ENCODE results near the gene EEIG2.

EEIG2 gene

DNA sequence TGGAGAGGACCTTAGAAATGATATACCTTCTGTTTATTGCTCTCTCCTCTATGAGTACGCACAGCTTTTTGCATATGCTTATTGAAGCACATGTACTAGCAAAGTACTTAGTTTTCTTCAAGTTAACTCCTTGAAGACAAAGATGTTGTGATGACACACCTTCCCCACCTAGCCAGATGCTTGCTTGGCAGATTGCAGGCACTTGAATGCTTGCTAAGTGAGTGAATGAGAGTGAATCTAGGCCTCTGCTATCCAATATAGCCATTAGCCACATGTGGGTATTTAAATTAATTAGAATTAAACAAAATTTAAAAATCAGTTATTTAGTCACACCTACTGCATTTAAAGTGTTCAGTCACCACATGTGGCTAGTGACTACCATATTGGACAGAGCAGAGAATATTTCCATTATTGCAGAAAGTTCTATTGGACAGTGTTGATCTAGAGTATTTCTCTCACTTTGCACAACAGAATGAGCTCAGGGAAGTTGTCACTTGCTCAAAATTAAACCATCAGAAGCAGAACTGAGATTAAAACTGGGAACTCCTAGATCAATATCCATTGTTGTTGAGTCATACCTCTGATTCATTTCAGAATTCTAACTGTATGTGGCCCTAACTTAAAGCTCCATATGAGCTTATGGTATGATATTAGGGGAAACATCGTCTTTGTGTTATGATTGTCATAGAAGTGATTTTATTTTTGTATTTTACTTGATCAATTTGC is 8.6 kb upstream of the EEIG2 start:
- no peak for DNase-seq

DNA sequence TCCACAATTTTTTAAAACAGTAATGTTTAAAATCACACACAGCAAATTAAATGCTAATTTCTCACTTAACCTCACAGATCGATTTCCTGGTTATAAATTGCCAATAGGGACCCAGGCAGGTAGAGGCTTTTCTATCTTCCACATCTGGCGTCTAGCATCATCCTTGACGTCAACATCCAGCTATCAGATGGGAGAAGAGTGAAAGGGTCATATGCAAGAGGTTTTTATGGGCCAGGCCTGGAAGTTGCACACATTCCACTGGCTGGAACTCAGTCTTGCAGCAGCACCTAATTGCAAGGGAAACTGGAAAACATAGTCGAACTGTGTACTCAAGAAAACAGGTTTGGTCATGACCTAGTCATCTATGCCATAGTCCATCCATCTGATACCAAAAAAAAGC is 6.0 kb upstream of the EEIG2 start:
- no peak for DNase-seq

DNA sequence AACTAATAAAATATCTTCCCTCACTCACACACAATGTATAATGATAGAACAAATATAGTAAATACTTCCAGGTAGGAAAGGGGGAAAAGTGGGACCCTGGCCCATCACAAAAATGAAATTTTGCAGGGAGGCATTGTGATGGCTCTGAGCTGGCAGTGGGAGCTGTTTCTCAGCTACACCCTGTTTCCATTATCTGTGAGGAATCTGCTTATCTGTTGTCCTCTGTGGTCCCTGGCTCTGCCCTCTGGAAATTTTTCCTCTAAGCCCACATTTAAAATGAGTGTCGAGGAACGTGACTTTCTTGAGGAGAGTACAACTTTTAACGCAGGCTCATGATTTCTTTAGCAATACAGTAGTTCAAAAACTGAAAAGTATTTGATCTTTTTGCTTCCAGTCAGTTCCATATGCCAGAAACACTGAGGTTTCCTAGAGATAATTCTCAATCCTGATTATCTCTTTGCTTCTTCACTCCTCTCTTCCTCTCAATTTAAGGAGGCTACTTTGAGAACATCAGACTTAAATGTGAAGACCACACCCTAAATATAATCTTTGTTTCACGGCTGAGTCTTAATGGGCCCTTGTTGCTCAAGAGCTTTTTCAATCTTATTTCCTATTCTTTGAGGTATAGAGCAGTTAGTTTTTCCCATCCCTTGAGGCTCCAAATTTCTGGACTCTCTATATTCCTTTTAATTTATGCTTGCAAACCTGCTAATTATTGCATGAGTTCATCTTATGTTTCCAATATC is 5.0 kb upstream of the EEIG2 start:
- DNase-seq: no peak

DNA sequence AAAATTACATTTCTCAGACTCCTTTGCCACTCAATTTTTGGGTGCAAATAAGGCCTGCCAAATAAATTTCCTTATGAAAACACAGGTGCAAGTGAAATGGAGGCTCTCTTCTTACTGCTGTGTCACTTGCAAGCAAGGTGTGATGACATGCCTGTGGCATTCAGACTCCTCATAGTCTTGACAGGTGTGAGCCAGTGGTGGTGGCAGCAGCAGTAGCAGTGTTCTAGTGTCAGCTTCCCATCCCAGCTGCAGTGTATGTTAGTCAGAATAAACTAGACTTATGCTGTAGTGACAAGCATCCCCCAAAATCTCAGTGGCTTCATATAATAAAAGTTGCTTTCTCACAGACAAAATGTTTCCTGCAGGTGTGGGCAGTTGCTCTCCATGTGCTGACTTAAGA is 3.8 kb upstream of the EEIG2 start:
- DNase-seq: no peak

DNA sequence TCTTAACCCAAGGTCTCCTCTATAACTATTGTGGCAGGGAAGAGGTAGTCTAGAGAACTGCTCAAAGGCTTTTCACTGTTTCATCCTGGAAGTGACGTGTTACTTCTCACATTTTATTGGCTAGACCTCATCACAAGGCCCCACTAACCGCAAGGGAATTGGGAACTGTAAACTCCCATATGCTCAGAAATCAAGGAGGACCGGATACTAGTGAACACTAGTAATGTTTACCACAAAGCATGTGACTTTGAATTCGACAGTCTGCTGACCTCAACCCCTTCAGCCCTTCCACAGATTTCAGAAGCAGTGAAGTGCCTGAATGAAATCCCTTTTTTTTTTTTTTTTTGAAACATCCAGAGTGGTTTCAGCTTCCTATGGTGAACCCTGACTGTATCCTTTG is 3.4 kb upstream of the EEIG2 start:
- DNase-seq: no peak

DNA sequence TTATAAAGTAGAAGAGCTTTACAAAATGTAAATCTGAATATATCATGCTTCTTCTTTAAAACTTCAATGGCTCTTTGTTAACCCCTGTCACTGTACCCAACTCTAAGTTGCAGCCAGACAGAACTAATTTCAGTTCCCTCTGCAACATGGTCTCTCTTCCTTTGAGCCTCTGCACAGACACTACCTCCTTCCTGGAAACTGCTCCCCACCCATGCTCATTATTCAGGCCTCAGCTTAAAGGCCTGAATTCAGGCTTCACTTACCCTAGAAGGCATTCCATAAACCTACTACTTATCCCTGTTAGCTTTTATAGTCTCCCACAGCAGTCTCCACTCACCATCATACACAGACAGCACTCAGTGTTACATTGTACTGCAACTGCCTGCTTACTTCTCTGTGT is 2.6 kb upstream of the EEIG2 start:
- no peak for DNase-seq

DNA sequence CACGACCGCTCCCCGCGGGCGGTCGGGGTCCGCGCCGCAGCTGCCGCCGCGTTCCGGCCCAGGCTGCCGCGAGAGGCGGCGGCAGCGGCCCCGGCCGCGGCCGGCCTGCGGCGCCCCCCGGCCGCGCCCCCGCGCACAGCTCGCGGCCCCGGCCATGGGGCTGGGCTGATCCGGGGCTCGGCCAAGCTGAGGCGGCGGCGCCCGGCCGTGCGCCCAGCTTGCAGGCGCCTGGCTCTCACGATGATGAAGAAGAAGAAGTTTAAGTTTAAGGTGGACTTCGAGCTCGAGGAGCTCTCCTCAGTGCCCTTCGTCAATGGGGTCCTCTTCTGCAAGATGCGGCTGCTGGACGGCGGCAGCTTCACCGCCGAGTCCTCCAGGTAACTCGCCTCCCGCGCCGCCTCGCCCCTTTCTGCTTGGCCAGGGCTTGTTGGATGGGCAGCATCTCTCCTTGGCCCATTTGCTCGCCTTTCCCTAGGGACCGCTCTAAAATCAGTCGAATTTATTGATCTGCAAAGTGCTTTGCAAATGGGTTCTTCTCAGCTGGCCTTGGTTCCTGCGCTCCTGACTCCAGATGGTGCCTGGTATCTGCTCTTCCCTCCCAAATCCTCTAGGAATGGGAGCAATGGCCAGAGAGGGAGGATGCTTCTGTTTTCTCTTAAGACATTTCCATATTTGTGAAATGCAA is 431 bp downstream of the EEIG2 start:
- DNase-seq: peak in 1 of 4 experiments; percentile 1

DNA sequence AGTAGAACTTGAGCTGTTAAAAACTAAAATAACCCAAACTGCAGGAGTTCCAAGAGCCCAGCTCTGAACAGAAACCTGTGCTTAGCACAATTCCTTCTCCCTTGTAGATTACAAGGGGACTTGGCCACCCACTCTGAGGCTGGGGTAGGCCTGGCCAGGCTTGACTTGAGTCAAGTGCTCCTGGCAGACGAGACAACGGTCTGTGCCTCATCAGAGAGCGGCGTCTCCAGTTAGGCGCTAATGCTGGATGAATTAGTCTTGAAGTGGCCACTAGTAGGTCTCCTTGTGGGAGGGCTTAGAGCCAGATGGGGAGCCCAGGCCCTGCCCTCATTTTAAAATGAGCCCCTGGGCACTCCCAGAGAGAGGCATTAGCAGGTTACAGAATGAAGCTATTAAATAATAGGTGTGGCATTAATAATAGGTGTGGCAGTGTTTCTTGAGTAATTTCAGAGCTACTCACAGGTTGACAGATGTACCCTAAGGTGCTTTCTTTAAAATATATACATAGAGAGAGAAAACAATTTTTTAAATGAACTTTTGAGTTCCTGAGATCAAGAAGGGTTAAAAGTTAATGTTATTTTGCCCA is 1.1 kb downstream of the EEIG2 start:
- DNase-seq: peak in 3 of 4 experiments; percentile 2 to 11 (median 7)

DNA sequence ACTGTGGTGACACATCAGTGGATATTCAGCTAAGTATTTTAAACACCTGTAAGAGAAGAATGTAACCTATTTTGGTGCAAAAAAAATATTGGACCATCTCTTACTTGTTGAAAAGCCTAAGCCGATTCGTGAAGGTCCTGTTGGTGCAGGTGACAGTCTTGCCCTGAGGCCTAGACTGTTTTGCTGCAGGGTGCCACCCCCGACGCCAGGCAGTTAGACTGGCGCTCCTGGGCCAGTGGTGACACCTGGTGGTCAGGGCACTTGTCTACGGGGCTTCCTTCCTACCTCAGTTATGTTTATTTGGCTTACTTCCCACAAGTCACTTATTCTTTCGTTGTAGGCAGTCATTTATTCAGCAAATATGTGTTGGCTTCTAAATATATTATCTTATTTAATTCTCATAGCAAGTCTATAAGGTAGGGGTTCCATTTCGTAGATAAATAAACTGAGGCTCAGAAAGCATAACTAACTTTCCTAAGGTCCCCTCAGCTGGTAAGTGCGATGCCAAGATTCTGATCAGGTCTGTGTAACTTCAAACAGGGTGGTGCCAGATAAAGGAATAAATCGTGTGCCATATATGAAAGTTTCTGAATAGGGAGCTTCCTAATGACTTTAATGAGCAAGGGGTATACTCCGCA is 1.9 kb downstream of the EEIG2 start:
- peak; percentile 55 to 82 (median 68) for DNase-seq

DNA sequence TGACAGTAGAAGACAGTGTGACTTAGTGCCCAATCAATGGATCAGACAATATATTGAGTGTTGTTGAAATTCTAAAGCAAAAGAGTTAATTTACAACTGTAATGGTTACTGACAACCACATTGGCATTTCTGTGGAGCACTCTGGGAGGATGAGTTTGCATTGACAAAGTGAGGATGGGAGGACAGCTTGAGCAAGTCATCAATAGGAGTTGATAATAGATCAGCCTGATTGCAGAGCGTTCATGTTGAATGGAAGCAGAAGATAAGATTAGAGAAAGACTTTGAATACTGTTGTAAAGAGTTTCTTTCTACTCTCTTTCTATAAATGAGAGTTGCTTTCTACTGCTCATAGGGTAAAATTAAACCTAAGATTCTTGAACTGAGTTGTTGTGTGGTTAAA is 3.9 kb downstream of the EEIG2 start:
- DNase-seq: no peak

DNA sequence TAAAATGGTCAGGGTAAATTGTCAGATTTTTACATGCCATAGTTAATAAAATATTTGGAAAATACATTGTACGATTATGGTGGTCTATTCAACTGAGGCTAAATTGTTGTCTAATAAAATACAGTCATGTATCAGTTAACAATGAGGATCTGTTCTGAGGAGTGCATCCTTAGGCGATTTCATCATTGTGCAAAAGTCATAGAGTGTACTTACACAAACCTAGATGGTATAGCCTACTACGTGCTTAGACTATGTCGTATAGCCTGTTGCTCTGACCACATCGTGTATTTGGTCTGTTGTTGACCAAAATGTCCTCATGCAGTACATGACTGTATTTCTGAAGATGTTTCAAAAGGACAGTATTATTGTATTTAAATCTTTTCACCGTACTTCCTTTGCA is 5.2 kb downstream of the EEIG2 start:
- DNase-seq: no peak

DNA sequence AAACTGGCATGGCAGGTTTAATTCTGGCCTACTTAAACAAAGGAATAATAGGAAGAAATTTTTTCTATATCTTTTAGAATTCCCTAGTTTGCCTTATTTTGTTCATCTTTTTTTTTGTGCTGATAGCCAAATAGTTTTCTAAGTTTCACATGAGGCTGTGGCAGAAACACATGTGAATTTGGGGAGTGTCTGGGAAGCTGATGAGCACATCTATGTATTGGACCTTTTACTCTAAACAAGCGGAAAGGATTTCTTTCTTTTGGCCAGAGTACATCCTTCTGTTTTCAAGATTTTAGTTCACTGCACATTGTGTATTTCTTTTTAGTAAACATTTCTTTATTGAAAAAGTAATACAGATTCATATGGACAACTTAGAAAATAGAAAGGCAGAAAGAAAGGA is 5.6 kb downstream of the EEIG2 start:
- no peak for DNase-seq

DNA sequence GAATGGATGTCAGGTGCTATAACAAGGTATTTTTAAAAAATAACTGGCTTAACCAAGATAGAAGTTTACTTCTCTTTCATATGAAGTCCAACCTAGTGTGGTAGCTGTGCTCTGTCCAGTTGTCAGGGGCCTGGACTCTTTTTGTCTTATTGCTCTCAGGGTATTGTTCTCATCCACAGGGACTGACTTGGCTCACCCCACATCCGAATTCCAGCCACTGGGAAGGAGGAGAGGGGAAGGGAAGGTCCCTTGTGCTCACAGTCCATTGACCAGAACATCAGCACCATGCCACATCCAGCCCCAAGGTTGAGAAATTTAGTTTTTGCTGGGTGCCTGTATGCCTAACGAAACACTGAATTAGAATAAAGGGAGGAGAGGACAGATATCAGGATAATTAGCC is 8.7 kb downstream of the EEIG2 start:
- no peak for DNase-seq

DNA sequence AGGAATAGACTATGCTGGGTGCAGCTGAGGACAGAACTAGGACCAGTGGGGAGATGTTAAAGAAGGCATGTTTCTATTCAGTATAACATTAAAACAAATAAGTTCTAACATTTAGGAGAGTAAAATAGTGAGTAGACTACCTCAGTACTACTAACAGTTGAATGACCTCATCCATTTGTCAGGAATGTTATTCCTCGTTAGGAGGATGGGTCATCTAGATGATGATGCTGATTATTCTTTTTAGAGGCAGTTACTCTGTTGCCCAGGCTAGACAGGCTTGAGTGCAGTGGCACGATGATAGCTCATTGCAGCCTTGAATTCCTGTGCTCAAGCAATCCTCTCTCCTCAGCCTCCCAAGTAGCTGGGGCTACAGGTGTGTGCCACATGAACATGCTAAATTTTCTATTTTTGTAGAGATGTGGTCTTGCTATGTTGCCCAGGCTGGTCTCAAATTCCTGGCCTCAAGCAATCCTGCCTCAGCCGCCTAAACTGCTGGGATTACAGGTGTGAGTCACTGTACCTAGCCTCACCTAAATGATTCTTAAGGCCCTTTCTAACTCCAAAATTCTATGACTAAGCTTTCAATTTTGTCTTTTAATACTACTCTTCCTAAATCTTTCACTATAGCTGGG is 9.3 kb downstream of the EEIG2 start:
- DNase-seq: no peak

DNA sequence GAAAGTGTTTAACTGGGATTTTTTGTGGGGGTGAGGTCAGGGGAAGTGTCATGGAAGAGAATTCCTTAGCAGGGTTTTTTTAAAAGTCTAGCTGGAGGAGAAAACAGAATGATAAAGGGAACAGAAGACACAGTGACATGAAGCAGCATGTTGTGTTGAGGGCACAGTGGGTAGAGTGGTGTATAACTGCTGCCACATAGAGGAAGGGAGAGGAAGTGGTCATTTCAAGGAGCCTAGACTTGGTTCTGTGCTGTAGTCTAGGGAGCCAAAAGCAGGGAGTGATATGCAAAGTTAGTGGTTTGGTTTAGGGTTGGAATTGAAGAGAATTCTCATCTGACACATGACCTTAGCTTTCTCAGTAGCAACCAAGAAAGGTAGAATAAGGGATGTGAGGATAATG is 10.2 kb downstream of the EEIG2 start:
- no peak for DNase-seq

DNA sequence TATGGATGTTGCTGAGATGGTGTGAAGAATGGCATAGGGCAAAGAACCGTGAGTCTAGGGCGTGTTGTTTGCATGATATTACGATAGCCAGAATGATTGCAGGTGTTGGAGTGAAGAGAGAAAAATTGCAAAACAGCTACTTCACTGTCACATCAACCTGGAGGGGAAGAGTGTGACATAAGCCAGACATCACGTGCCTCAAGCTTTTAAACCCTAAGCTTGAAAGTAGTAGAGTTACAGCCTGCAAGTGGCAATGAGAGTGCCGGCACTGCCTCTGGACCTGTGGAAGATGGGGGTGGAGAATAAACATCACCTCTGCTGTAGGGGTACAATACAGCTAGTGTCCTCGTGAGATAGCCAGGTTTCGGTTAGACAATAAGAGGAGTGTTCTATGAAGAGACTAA is 11.1 kb downstream of the EEIG2 start:
- DNase-seq: no peak

DNA sequence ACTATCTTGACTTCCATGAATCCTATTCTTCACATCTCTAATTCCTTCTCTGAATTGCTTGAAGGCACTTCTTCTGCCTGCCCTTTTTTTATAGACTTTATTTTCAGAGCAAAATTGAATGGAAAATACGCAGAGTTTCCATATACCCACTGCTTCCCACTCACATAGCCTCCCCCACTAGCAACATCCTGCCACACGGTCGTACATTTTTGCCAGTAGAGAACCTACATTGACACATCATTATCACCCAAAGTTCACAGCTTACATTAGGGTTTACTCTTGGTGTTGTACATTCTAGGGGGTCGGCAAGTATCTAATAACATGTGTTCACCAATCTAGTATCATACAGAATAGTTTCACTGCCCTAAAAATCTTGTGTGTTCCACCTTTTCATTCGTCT is 12.3 kb downstream of the EEIG2 start:
- DNase-seq: no peak

DNA sequence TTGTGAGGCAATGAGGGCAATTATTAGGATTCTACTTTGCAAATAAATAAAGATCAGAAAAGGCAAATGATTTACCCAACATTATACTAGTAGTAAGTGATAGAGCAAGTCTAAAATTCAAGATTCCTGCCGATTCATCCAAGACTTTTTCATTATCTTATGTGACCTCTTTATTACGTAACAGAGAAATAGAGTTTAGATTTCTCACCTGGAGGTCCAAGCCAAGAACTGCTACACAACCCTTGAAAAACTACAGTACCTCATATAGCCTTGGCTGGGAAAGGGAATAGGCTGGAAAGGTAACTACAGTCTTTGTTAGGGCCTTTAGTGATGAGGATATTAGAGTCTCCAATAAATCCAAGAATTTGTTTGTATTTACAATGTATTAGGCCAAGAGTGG is 13.3 kb downstream of the EEIG2 start:
- no peak for DNase-seq

DNA sequence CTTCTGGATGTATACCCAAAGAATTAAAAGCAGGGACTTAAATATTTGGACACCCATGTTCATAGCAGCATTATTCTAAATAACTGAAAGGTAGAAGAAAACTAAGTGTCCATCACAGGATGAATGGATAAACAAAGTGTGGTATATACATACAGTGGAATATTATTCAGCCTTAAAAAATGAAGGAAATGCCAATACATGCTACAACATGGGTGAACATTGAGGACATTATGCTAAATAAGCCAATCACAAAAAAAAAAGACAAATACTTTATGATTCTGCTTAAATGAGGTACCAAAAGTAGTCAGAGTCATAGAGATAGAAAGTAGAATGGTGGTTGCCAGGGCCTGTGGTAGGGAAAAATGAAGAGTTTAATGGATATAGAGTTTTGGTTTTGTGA is 14.1 kb downstream of the EEIG2 start:
- DNase-seq: no peak

DNA sequence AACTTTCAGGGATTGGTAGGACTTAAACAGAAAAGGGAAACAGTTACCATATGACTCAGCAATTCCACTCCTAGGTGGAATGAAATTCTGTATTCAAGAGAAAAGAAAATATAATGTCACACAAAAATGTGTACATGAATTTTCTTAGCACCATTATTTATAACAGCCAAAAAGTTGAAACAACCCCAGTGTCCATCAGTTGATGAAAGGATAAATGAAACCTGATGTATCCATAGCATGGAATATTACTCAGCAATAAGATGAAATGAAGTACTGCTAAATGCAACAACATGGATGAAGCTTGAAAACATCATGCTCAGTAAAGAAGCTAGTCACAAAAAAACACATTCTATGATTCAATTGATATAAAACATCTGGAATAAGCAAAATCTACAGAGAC is 15.5 kb downstream of the EEIG2 start:
- no peak for DNase-seq

DNA sequence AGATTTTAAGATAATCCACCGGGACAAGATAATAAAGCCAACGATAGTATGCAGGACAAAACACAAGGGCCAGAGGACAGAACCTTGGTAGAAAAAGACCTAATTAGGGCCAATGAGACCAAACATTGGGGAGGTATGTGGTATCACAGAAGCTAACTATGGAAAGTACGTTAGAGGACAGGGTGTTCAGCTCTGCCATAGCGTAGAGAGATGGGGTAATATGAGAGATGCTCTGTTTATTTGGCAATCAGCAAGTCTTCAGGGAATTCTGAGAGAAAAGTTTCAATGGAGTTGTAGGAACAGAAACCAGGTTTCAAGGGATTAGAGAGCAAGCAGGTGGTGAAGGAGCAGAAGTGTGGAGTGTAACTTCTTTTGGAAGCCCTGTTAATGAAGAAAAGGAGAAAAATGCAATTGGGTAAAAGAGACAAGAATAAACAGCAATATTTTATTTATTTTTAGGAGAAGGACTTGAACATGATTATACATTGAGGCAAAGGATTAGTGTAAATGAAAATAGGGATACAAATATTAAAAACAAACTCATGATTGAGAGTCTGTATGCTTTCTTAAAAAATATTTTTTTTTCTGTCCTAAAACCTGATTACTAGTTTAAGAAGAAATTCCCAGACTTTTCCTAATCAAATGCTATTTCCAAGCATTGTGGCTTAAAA is 24.0 kb downstream of the EEIG2 start:
- DNase-seq: no peak

DNA sequence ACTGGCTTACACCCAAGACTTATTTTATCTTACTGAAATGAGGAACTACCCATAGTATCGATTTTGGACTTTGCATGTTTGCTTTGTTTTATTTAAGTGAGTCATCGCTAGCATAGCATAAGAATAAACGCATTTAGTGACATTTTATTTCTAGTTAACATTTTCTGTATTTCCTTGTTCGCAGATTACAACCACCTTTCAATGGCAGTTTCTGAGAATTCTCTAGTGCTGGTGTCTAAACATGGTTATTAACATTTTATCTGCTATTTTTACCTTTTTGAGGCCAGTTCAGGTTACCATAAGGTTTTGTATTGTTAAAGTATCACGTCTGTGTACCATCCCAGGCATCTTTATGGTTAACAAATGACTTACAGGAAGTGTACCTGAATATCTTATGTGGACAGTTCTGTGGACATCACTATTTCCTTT is 24.5 kb downstream of the EEIG2 start:
- DNase-seq: no peak

Measured in activated CD4-positive, CD25-positive, alpha-beta regulatory T cell (primary cell).